Stimulated activated CD8-positive, alpha-beta memory T cell treated with anti-CD3 and anti-CD28 coated beads, Interleukin-7, amount 100 ng/mL, for 24 hours (primary cell): ENCODE measurements around the gene ABCA4.
"Not testable (repeated sequence)": the region's sequence is repeated elsewhere in the genome, so short reads cannot be mapped to it uniquely, and the experiment has no call there.

Experiments used
- DNase-seq: peaks from one replicate; pipeline ENCODE4 v3.0.0-alpha.2; 2020; ENCODE audit warnings: low read depth

The ABCA4 gene

GRCh38 chr1:93979040-93979717, 141.8 kb downstream of the ABCA4 start:
- DNase-seq, result no peak

- DNase-seq, result no peak
Observed at GRCh38 chr1:93977598-93977945, 143.4 kb downstream of the ABCA4 start.

- no peak for DNase-seq
Observed at GRCh38 chr1:93976711-93977597, 144.0 kb downstream of the ABCA4 start.

- no peak for DNase-seq
Observed at GRCh38 chr1:93976291-93976690, 144.7 kb downstream of the ABCA4 start.

- DNase-seq, result no peak
Observed at GRCh38 chr1:93972341-93972740, 148.6 kb downstream of the ABCA4 start.

GRCh38 chr1:93969887-93970286, 151.1 kb downstream of the ABCA4 start:
- no peak for DNase-seq

- DNase-seq, result no peak
Observed at GRCh38 chr1:93969371-93969770, 151.6 kb downstream of the ABCA4 start.

GRCh38 chr1:93967306-93967705, 153.6 kb downstream of the ABCA4 start:
- DNase-seq, result no peak

GRCh38 chr1:93965888-93966287, 155.1 kb downstream of the ABCA4 start:
- no peak for DNase-seq

- DNase-seq, result no peak
Observed at GRCh38 chr1:93965256-93965655, 155.7 kb downstream of the ABCA4 start.

- no peak for DNase-seq
Observed at GRCh38 chr1:93964777-93965200, 156.2 kb downstream of the ABCA4 start.

- no peak for DNase-seq
Observed at GRCh38 chr1:93964096-93964776, 156.7 kb downstream of the ABCA4 start.

GRCh38 chr1:93963585-93963984, 157.4 kb downstream of the ABCA4 start:
- DNase-seq, result no peak

- DNase-seq, result no peak
Observed at GRCh38 chr1:93961906-93962305, 159.0 kb downstream of the ABCA4 start.

- DNase-seq, result no peak
Observed at GRCh38 chr1:93961443-93961842, 159.5 kb downstream of the ABCA4 start.

- no peak for DNase-seq
Observed at GRCh38 chr1:93960641-93961147, 160.3 kb downstream of the ABCA4 start.

- no peak for DNase-seq
Observed at GRCh38 chr1:93959413-93959812, 161.5 kb downstream of the ABCA4 start.

- no peak for DNase-seq
Observed at GRCh38 chr1:93958726-93959100, 162.2 kb downstream of the ABCA4 start.

GRCh38 chr1:93958032-93958725, 162.8 kb downstream of the ABCA4 start:
- no peak for DNase-seq

- no peak for DNase-seq
Observed at GRCh38 chr1:93955765-93956164, 165.2 kb downstream of the ABCA4 start.

GRCh38 chr1:93947002-93947686, 173.8 kb downstream of the ABCA4 start:
- not testable (repeated sequence) for DNase-seq
